ENCODE results near the gene CCDC88C.

Gene CCDC88C

DNA sequence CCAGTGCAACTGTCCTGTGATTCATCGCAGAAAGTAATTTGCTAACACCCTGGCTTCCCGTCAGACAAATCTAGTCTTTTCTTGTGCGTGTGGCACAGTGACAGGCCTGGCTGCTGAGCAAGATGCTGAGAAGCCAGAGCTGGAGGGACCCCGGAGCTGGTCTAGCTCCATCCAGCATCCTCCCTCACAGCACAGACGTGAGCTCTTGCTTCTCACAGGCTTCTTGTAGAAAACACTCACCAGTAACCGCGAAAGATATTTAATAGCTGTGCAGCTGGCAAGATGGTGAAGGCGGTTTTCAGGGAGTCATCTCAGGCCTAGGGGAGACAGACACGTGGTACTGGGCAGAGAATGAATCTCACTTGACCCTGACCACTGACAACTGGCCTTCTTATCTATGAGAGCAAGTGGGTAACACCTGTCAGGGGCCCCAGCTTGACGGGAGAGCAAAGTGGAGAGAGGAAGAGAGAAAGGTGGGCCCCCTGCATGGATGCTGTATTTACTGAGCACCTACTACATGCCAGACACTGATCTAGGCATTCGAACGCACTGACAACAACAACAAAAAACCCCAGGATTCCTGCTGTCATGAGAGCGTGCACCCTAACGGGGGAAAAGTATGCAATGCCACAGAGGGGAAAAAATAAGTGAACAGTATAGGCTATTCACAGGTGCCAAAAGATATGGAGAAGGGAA is 63.3 kb downstream of the CCDC88C start:
- H3K4me3 ChIP-seq, result no peak overlapping the region
- no peak for DNase-seq (ENCODE audit: low spot score)
- TF ChIP-seq, protein P1, sequence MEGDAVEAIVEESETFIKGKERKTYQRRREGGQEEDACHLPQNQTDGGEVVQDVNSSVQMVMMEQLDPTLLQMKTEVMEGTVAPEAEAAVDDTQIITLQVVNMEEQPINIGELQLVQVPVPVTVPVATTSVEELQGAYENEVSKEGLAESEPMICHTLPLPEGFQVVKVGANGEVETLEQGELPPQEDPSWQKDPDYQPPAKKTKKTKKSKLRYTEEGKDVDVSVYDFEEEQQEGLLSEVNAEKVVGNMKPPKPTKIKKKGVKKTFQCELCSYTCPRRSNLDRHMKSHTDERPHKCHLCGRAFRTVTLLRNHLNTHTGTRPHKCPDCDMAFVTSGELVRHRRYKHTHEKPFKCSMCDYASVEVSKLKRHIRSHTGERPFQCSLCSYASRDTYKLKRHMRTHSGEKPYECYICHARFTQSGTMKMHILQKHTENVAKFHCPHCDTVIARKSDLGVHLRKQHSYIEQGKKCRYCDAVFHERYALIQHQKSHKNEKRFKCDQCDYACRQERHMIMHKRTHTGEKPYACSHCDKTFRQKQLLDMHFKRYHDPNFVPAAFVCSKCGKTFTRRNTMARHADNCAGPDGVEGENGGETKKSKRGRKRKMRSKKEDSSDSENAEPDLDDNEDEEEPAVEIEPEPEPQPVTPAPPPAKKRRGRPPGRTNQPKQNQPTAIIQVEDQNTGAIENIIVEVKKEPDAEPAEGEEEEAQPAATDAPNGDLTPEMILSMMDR (IDR thresholded peaks at IDR 0.05), result no peak
- H3K27ac ChIP-seq, result no peak overlapping the region

DNA sequence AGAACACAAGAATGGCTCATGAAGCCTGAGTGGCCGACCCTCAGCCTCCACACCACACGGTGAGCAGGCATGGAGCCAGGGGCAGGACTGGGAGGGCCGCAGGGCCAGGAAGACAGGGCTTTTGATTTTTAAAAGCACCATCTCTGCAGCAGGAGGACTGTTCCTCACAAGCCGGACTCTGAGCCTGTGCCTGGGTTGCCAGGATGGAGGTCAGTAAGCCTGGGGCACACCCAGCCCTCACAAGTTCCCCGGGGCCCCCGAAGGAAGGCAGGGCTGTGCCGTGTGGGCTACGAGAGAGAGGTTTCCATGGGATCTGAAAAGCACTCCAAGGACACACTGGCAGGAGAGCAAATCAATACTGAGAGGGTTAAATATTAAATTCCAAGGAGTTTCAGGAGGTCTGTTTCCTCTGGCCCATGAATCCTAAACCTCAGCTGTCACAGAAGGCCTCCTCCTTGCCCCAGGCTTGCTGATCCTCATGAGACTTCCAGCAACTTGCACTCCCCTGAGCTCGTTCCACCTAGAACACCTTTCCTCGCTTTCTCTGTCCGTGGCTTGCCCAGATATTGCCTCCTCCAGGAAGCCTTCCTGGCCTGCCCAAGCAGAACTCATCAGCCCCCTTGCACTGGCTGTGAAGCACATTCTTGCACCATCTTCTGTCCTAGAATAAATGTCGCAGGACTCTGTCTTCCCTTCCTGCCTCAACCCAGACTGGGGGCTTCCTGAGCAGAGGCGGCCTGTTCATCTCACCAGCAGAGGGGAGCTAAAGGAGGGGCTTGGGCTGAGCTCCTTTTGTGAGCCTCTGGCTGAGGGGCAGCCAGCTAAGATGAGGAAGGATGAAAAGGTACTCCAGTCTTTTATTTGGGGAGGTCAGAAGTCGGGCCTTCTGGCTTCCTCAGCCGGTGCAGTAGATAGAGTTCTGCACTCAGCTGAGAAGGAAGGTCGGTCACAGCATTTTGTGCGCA is 64.6 kb downstream of the CCDC88C start:
- DNase-seq (ENCODE audit: low spot score), result no peak
- Histone ChIP-seq H3K27ac (no peak overlapping the region), H3K4me3 (no peak overlapping the region)
- TF ChIP-seq, protein P1 (IDR thresholded peaks at IDR 0.05), result no peak

- DNase-seq (ENCODE audit: low spot score), result no peak
- no peak overlapping the region for H3K27ac ChIP-seq
- TF ChIP-seq, protein P1 (IDR thresholded peaks at IDR 0.05), result no peak
- H3K4me3 ChIP-seq, result no peak overlapping the region
Observed at GRCh38 chr14:91352053-91352452, 65.6 kb downstream of the CCDC88C start.

DNA sequence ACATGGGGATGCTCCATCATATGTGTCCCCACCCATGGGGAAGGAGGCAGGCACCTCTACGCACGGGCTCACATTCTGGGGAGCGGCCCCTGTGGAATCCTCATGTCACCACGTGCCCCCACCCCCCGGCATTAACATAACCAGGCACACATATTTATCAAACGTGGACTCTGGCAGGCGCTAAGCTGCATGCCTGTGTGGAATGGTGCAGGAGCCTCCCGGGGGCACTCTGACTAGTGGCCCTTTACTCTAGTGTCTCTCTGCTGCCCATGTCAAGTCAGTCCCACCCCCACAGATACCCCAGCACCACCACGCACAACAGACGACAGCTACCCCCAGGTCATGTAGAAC is 66.1 kb downstream of the CCDC88C start:
- DNase-seq (ENCODE audit: low spot score), result no peak
- TF ChIP-seq, protein P1 (IDR thresholded peaks at IDR 0.05), result no peak
- Histone ChIP-seq H3K4me3 (no peak overlapping the region), H3K27ac (no peak overlapping the region)

GRCh38 chr14:91350813-91351511 is 66.7 kb downstream of the CCDC88C start:
- Histone ChIP-seq H3K4me3 (peak overlapping the region; percentile 2), H3K27ac (no peak overlapping the region)
- no peak for DNase-seq (ENCODE audit: low spot score)
- TF ChIP-seq, protein P1 (IDR thresholded peaks at IDR 0.05), result no peak

GRCh38 chr14:91350483-91350812 is 67.2 kb downstream of the CCDC88C start:
- TF ChIP-seq, protein P1 (IDR thresholded peaks at IDR 0.05), result no peak
- DNase-seq (ENCODE audit: low spot score), result no peak
- Histone ChIP-seq H3K4me3 (no peak overlapping the region), H3K27ac (no peak overlapping the region)
